GM19238 (cell line): ENCODE results near the gene HYAL3.
A peak's percentile ranks its signal among the peaks of the same experiment; 100 is the strongest.

Experiments used
- DNase-seq: peaks from one replicate; pipeline ENCODE4 v3.0.0; 2011; ENCODE audit warnings: low spot score; ENCODE audit not compliant: insufficient read length

HYAL3 gene

DNA sequence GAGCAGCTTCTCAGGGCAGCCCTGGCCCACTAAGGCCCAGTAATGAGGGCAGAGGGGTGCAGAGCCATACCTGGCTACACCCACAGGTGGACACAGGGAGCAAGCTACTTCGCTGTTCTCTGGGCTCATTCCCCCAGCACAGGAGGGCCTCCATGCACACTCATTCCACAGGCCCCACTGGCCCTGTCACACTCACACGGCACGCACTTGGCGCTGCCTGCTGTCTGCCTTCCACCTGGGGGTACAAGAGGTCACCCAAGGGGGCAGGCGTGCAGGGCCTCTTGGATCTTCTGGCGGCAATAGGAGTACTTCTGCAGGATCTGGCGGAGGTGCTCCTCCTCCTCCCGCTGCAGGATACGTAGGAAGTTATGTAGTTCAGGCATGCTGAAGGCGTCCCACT is 31.1 kb upstream of the HYAL3 start:
- no peak for DNase-seq

- peak; percentile 96 for DNase-seq
Observed at GRCh38 chr3:50327943-50328691, 28.9 kb upstream of the HYAL3 start, which contains the start of gene TUSC2. TSS of gene TUSC2 (minus strand) at chr3:50328223. CDS start at chr3:50328099, 124 bp downstream.

- DNase-seq = no peak
Observed at GRCh38 chr3:50327129-50327528, 27.9 kb upstream of the HYAL3 start.

DNA sequence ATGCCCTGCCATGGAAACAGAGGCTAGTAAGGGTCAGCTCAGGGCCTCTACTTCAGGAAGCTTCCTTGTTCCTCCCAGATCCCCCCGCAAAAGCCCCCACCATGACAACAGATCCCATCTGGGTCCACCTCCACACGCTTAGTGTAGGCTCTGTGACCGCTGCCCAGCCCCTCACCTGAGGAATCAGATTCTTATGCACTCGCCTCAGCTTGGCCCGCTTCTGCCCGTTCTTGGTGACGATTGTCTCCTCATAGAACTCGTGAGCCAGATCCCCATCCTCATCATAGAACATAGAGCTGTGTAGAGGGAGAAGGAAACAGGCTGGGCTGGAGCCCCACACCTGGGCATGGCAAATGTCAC is 27.0 kb upstream of the HYAL3 start:
- DNase-seq = no peak

DNA sequence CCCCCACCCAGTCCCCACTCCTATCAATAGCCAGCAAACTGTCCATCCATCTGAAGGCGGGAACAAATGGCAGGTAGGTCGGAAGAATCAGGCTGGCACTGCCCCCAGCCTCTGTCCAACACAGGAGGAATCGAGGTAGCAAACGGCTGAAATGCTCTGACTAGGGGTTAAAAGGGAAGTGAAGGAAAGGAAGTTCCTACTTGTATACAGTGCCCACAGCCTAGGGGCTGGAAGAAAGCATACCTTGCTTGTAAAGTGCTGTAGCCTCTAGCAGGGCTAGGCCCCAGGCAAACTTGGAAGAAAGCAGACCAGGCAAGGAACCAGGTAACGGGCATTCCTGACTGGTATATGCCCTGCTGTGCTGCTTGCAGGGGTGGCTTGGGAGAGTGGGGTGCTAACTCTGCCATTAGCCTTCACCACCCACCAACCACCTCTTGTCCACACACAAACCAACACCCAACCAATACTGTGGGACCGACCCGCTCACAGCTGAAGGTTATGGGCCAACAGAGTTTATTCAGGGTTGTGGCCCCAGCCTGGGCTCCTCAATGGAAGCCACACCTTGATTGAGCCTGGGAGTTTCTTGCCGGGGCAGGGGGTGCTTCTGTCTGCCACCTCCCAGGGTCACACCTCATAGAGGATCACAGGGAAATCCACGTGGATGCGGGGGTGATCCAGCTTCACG is 26.4 kb upstream of the HYAL3 start:
- DNase-seq = no peak

- no peak for DNase-seq
Observed at GRCh38 chr3:50325113-50325480, 25.9 kb upstream of the HYAL3 start.

- DNase-seq = peak; percentile 53
Observed at GRCh38 chr3:50324351-50325112, 25.3 kb upstream of the HYAL3 start.

GRCh38 chr3:50323614-50324199 is 24.5 kb upstream of the HYAL3 start:
- DNase-seq = no peak

- no peak for DNase-seq
Observed at GRCh38 chr3:50323092-50323600, 23.9 kb upstream of the HYAL3 start.

GRCh38 chr3:50322386-50323091 is 23.3 kb upstream of the HYAL3 start, which contains the start of gene HYAL2:
TSS of gene HYAL2 (minus strand) at chr3:50322745. CDS start at chr3:50320489, 2,256 bp downstream.
- DNase-seq = no peak

GRCh38 chr3:50322115-50322385 is 22.8 kb upstream of the HYAL3 start:
- no peak for DNase-seq

- DNase-seq = peak; percentile 93
Observed at GRCh38 chr3:50321336-50322114, 22.3 kb upstream of the HYAL3 start.

DNA sequence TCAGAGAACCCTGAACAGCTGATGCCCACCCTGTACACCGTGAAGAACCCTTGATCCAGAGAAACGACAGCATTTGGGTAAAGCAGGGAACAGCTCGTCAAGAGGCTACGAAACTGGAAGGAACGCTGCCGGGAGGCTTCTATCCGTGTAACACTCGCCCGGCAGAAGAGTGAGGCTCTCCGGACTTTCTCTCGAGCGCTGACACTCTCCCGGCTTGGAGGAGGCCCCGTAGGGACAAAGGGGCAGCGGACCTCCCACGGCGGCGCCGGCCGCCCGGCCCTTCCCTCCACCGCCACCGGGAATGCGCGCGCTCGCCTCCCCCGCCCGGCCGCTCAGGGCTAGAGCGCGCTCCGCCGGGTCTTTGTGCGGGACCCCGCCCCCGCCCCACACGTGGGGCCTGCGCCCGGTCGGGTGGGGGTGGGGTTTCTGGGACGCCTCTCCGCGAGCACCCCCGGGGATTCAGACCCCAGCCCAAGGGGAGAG is 21.7 kb upstream of the HYAL3 start:
- peak; percentile 71 for DNase-seq

GRCh38 chr3:50319894-50320625 is 20.9 kb upstream of the HYAL3 start:
- DNase-seq = no peak

GRCh38 chr3:50319181-50319893 is 20.1 kb upstream of the HYAL3 start:
- no peak for DNase-seq

GRCh38 chr3:50318615-50319014 is 19.4 kb upstream of the HYAL3 start:
- no peak for DNase-seq

DNA sequence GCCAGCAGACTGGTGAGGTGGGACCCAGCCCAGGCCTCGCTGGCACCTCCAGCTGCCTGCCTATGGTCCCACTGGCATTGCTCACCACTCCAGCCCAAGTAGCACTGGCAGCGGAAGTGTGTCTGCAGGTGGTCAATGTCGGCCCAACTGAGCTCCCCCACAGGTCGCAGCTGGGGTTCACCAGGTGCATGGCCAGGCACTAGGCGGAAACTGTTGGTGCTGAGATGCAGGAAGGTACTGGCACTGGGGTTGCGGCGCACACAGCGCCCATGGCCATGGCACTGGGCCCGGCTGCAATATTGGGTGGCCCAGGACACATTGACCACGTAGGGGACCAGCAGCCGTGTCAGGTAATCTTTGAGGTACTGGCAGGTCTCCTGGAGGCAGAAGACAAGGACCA is 19.0 kb upstream of the HYAL3 start:
- no peak for DNase-seq

GRCh38 chr3:50317300-50317699 is 18.1 kb upstream of the HYAL3 start:
- no peak for DNase-seq

GRCh38 chr3:50316657-50317242 is 17.5 kb upstream of the HYAL3 start:
- DNase-seq = no peak
